Gastrocnemius medialis (tissue), 4 donors: ENCODE measurements around the gene LRP5.

Experiments used
- CTCF ChIP-seq, 5 experiments: fragments of 450-650 bp in 3 of 5; fragments of 200-600 bp in 2 of 5; sonication (generic) in 2 of 5; IDR thresholded peaks in 4 of 5; conservative IDR thresholded peaks in 1 of 5; 1 replicate in 4 of 5; 2 replicates in 1 of 5; pipeline ENCODE4 v1.5.1; 2016 to 2019; ENCODE audit warnings: antibody characterized with exemption in 5 of 5, mild to moderate bottlenecking in 3 of 5, moderate library complexity in 3 of 5
- POLR2A ChIP-seq, 2 donors: fragments of 450-650 bp; IDR thresholded peaks; one replicate each; pipeline ENCODE4 v1.6.1; 2017; ENCODE audit warnings: antibody characterized with exemption in 2 of 2, mild to moderate bottlenecking in 2 of 2, moderate library complexity in 2 of 2

GRCh38 chr11:68340784-68341556 lies 28.6 kb downstream of the LRP5 start:
- TF ChIP-seq POLR2A (IDR thresholded peaks at IDR 0.05) (no peak), CTCF (IDR thresholded peaks at IDR 0.05 in 4 of 5, conservative IDR thresholded peaks at IDR 0.05 in 1 of 5) (no peak)
